A549 (cell line): ENCODE data around the gene RIOK2. TPM values are rescaled to one million over a fixed set of nuclear protein-coding genes. Genes with fewer than 3 reads are reported as not detected.

Source experiments
- ATAC-seq, 2 experiments: fragments of 200-7000 bp in 1 of 2; fragments of >200 bp in 1 of 2; cut with Nextera tagmentation in 1 of 2; cut with Tn5 transposase in 1 of 2; 3 replicates each; pipeline versions ENCODE4 v1.8.0 to v1.9.1; 2018 to 2020; ENCODE audit warnings: mild to moderate bottlenecking in 1 of 2, moderate library complexity in 1 of 2
- CTCF ChIA-PET: fragments of 300-600 bp; sonication (Branson Sonifier 250); formaldehyde crosslinking; extraction: SDS; loops from one replicate; lab custom pipeline; 2021; ENCODE audit warnings: antibody characterized with exemption, inconsistent platforms; lab: Yijun Ruan, JAX
- POLR2A ChIA-PET: fragments of 350-600 bp; formaldehyde crosslinking; extraction: SDS; loops from one replicate; lab custom pipeline; 2021; ENCODE audit warnings: antibody characterized with exemption, inconsistent platforms; lab: Yijun Ruan, JAX
- DNase-seq, 2 experiments: peaks; one replicate each; pipeline versions ENCODE4 v3.0.0 to v3.0.0-alpha.2; 2011 to 2016; ENCODE audit warnings: low read depth in 1 of 2, low spot score in 1 of 2
- FAIRE-seq: peaks from 2 replicates; lab custom pipeline; 2011; peaks lifted over from hg19 to GRCh38; lab: Jason Lieb, UNC
- H3K27ac ChIP-seq, 2 experiments: fragments of >200 bp; sonication (Bioruptor Twin); formaldehyde crosslinking; 3 replicates each; pipeline ENCODE4 v1.5.1; 2016 to 2017
- H3K4me1 ChIP-seq: fragments of >200 bp; sonication (Bioruptor Twin); formaldehyde crosslinking; 3 replicates; pipeline ENCODE4 v1.6.1; 2016
- H3K4me2 ChIP-seq: fragments of >200 bp; sonication (Bioruptor Twin); formaldehyde crosslinking; 3 replicates; pipeline ENCODE4 v1.6.1; 2016
- H3K4me3 ChIP-seq: fragments of >200 bp; sonication (Bioruptor Twin); formaldehyde crosslinking; 3 replicates; pipeline ENCODE4 v1.5.1; 2016
- H3K9me3 ChIP-seq: fragments of >200 bp; sonication (Bioruptor Twin); formaldehyde crosslinking; 3 replicates; pipeline ENCODE4 v1.6.1; 2016
- CBX8 ChIP-seq: fragments of 200-600 bp; sonication (generic); IDR thresholded peaks from 2 replicates; pipeline ENCODE4 v1.6.1; 2016
- EHF ChIP-seq: fragments of 250-450 bp; sonication (Bioruptor Pico); IDR thresholded peaks from 2 replicates; pipeline ENCODE4 v1.5.0; 2020; ENCODE audit warnings: mild to moderate bottlenecking
- EHMT2 ChIP-seq: fragments of 200-600 bp; sonication (generic); IDR thresholded peaks from 2 replicates; pipeline ENCODE4 v1.6.1; 2016; ENCODE audit warnings: antibody characterized with exemption, low read depth, mild to moderate bottlenecking, moderate library complexity
- EP300 ChIP-seq, 2 experiments: fragments of >200 bp; sonication (Bioruptor Twin); formaldehyde crosslinking; IDR thresholded peaks; 2 replicates in 1 of 2; 3 replicates in 1 of 2; pipeline ENCODE4 v1.6.1; 2016 to 2017
- ESRRA ChIP-seq: fragments of 150-350 bp; IDR thresholded peaks from 2 replicates; pipeline ENCODE4 v1.6.1; 2014; ENCODE audit warnings: mild to moderate bottlenecking, low read length, borderline replicate concordance
- GATA3 ChIP-seq: IDR thresholded peaks from 2 replicates; pipeline ENCODE4 v1.6.1; 2012; ENCODE audit warnings: borderline replicate concordance
- HEYL ChIP-seq: fragments of 250-450 bp; sonication (Bioruptor Pico); IDR thresholded peaks from 2 replicates; pipeline ENCODE4 v1.8.0; 2021; ENCODE audit warnings: mild to moderate bottlenecking, moderate library complexity
- KDM1A ChIP-seq: fragments of 200-600 bp; sonication (generic); IDR thresholded peaks from 2 replicates; pipeline ENCODE4 v1.6.1; 2016; ENCODE audit warnings: low read depth, mild to moderate bottlenecking
- MAFK ChIP-seq: fragments of 450-650 bp; IDR thresholded peaks from 2 replicates; pipeline ENCODE4 v1.6.1; 2014; ENCODE audit not compliant: partially characterized antibody
- MAZ ChIP-seq: fragments of 150-350 bp; IDR thresholded peaks from 2 replicates; pipeline ENCODE4 v1.6.1; 2014; ENCODE audit warnings: antibody characterized with exemption, low read depth, low read length, borderline replicate concordance
- NPAS2 ChIP-seq: fragments of 250-450 bp; sonication (Bioruptor Pico); IDR thresholded peaks from 2 replicates; pipeline ENCODE4 v1.8.0; 2022; ENCODE audit warnings: mild to moderate bottlenecking, moderate library complexity, borderline replicate concordance
- NR3C1 ChIP-seq: fragments of >200 bp; sonication (Bioruptor Twin); formaldehyde crosslinking; IDR thresholded peaks from 3 replicates; pipeline ENCODE4 v1.6.1; 2017
- RCOR1 ChIP-seq: fragments of 150-350 bp; IDR thresholded peaks from 2 replicates; pipeline ENCODE4 v1.6.1; 2014; ENCODE audit warnings: antibody characterized with exemption, low read length, low read depth
- RFX5 ChIP-seq: fragments of 450-650 bp; IDR thresholded peaks from 2 replicates; pipeline ENCODE4 v1.7.1; 2014; ENCODE audit warnings: antibody characterized with exemption, mild to moderate bottlenecking, moderate library complexity
- RNF2 ChIP-seq: fragments of 200-600 bp; sonication (generic); IDR thresholded peaks from 2 replicates; pipeline ENCODE4 v1.6.1; 2016; ENCODE audit warnings: low read depth, mild to moderate bottlenecking, antibody characterized with exemption, moderate library complexity, borderline replicate concordance
- TP53 ChIP-seq: fragments of 250-450 bp; sonication (Bioruptor Pico); IDR thresholded peaks from 2 replicates; pipeline ENCODE4 v1.5.0; 2021; ENCODE audit warnings: mild to moderate bottlenecking, moderate library complexity
- ZSCAN20 ChIP-seq: fragments of 250-450 bp; sonication (Bioruptor Pico); IDR thresholded peaks from 2 replicates; pipeline ENCODE4 v1.8.0; 2022; ENCODE audit warnings: mild to moderate bottlenecking, moderate library complexity
- WGBS: methylation state at CpG from one replicate; pipeline ENCODE4 v1.1.6; 2017; ENCODE audit errors: missing lambda C conversion rate; 5-methylcytosine and 5-hydroxymethylcytosine counted together
- polyA plus RNA-seq, 4 experiments: library from polyadenylated mRNA; depleted of rRNA in 3 of 4; stranded (reverse); fragments of >200 nt; fragmentation: RNase III in 1 of 4; extraction: RNeasy Plus Mini Kit Qiagen cat#74134 plus additional on column Dnase treatment in 1 of 4; gene quantifications; 2 replicates in 3 of 4; 3 replicates in 1 of 4; pipeline ENCODE4 v1.2.3, GENCODE V29; 2011 to 2017
- TF ChIP-seq, protein P1 (sequence below): fragments of >200 bp; sonication (Bioruptor Twin); formaldehyde crosslinking; IDR thresholded peaks from 3 replicates; pipeline ENCODE4 v1.6.1; 2016
- TF ChIP-seq, protein P2 (sequence below): fragments of 450-650 bp; IDR thresholded peaks from 2 replicates; pipeline ENCODE4 v1.6.1; 2014; ENCODE audit warnings: antibody characterized with exemption
- TF ChIP-seq, protein P3 (sequence below): fragments of 250-450 bp; sonication (Bioruptor Pico); IDR thresholded peaks from 2 replicates; pipeline ENCODE4 v1.5.0; 2021; ENCODE audit warnings: mild to moderate bottlenecking, moderate library complexity, borderline replicate concordance
- TF ChIP-seq, protein P4 (sequence below): IDR thresholded peaks from 2 replicates; pipeline ENCODE4 v1.6.1; 2012; ENCODE audit warnings: low read depth, borderline replicate concordance
- TF ChIP-seq, protein P5 (sequence below): IDR thresholded peaks from 2 replicates; pipeline ENCODE4 v1.6.1; 2012
- TF ChIP-seq, protein P6 (sequence below): fragments of >200 bp; sonication (Bioruptor Twin); formaldehyde crosslinking; IDR thresholded peaks from 3 replicates; pipeline ENCODE4 v1.5.1; 2016
- TF ChIP-seq, protein P7 (sequence below): IDR thresholded peaks from 2 replicates; pipeline ENCODE4 v1.6.1; 2012

RIOK2 gene
- polyA plus RNA-seq, 2 of the 4 experiments (the other 2 are of a cell fraction) = 14.7 to 32.0 TPM

DNA sequence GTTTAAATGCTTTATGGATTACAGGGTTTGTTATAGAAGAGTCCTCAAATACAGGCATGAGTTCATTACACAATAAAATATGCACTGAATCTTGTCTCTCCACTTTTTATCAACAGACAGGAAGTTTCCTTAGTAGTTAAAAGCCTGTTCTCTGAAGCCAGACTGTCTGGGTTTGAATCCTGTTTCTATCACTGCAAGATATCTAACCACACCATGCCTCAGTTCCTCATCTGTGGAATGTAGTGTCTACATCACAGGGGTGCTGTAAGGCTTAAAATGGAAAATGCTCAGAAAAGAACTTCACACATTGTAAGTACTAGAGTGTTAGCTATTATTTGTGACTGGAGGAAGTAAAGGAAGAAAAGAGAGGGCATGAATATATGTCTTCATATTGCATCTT is 49.9 kb downstream of the RIOK2 start:
- TF ChIP-seq ESRRA (no peak), HEYL (CRISPR knock-in tag) (no peak), RFX5 (no peak)
- CTCF ChIA-PET = interaction anchor here (1.3 kb wide), 1 partner anchor 16 kb away, joined by 4 read pairs; no protein-coding TSS in a partner anchor
- no peak for FAIRE-seq
- no peak for ATAC-seq
- no peaks in the 10 kb centered on the region for H3K4me1 ChIP-seq
- DNase-seq = no peak
- no peaks in the 10 kb centered on the region for H3K9me3 ChIP-seq
- POLR2A ChIA-PET = no interaction called here
- no peak overlapping the region for H3K4me2 ChIP-seq
- no peak overlapping the region for H3K4me3 ChIP-seq
- no peak overlapping the region for H3K27ac ChIP-seq

DNA sequence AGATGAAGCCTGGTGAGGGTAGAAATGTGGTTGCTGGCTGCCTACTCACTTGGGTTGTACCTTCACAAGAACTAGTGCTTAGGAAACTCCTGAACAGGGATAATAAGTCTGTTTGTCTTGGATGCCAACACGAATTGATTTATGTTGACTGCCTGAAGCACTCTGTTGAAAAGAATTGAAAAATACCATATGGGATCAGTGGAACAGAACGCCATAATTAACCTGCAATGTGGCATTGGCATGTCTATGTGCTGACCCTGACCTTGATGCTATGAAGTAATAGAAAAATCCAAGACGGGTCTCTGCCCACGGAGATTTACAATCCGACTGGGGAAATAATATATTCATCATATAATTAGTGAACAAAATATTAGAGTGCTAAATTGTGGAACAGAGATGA is 51.1 kb downstream of the RIOK2 start:
- Histone ChIP-seq H3K4me1 (no peaks in the 10 kb centered on the region), H3K4me2 (no peak overlapping the region), H3K27ac (no peak overlapping the region), H3K4me3 (no peak overlapping the region), H3K9me3 (no peaks in the 10 kb centered on the region)
- ChIA-PET POLR2A (no interaction called here), CTCF (interaction anchor here (1.9 kb wide), 1 partner anchor 134 kb away, joined by 4 read pairs; no protein-coding TSS in a partner anchor)
- DNase-seq (no peak), FAIRE-seq (no peak), ATAC-seq (no peak)
- no peak for TF ChIP-seq GATA3
- TF ChIP-seq NR3C1 = no peak
- TF ChIP-seq MAFK = no peak
- TF ChIP-seq, protein P1, sequence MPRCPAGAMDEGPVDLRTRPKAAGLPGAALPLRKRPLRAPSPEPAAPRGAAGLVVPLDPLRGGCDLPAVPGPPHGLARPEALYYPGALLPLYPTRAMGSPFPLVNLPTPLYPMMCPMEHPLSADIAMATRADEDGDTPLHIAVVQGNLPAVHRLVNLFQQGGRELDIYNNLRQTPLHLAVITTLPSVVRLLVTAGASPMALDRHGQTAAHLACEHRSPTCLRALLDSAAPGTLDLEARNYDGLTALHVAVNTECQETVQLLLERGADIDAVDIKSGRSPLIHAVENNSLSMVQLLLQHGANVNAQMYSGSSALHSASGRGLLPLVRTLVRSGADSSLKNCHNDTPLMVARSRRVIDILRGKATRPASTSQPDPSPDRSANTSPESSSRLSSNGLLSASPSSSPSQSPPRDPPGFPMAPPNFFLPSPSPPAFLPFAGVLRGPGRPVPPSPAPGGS = no peak
- no peak for TF ChIP-seq NPAS2 (CRISPR knock-in tag)
- TF ChIP-seq KDM1A = no peak
- no peak for TF ChIP-seq EP300 (IDR thresholded peaks at IDR 0.05)
- TF ChIP-seq, protein P2, sequence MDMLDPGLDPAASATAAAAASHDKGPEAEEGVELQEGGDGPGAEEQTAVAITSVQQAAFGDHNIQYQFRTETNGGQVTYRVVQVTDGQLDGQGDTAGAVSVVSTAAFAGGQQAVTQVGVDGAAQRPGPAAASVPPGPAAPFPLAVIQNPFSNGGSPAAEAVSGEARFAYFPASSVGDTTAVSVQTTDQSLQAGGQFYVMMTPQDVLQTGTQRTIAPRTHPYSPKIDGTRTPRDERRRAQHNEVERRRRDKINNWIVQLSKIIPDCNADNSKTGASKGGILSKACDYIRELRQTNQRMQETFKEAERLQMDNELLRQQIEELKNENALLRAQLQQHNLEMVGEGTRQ = no peak
- no peak for TF ChIP-seq EHMT2
- 45% methylated on average over 5 of the region's 5 CpGs for WGBS

DNA sequence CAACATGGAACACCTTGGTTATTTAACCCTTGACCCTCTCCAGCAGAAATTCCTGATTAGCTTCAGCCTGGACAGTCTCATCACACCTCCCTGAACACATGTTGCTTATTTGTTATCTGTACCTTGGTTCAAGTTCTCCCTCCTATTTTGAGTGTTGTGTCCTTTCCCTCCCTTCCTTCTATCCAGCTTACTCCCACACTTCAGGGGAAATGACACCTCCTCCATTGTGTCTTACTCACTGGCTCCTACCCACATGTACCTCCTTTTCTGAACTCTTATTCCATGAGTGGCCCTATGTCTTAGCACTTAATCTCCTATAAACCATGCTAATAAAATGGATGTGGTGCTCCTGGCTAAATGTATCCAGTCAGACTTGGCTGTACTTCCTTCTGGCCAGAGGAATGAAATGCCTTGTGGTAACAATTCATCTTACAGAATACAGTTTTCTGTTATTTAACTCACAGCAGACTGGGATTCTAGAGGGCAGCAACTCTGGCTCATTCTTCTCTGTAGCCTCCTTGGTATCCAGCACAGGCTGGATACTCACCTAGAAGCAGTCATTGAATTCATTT is 51.8 kb downstream of the RIOK2 start:
- CTCF ChIA-PET = interaction anchor here (1.9 kb wide), 1 partner anchor 134 kb away, joined by 4 read pairs; no protein-coding TSS in a partner anchor
- no peak for FAIRE-seq

More for the DNA sequence above, 51.8 kb downstream of the RIOK2 start:
- Histone ChIP-seq H3K27ac (no peak overlapping the region), H3K9me3 (no peaks in the 10 kb centered on the region), H3K4me2 (no peak overlapping the region), H3K4me3 (no peak overlapping the region), H3K4me1 (no peaks in the 10 kb centered on the region)
- no peak for ATAC-seq
- POLR2A ChIA-PET = no interaction called here
- no peak for DNase-seq
- TF ChIP-seq MAZ (no peak), CBX8 (no peak), RCOR1 (no peak), TP53 (CRISPR knock-in tag) (no peak), EHMT2 (no peak), MAFK (no peak), ZSCAN20 (CRISPR knock-in tag) (no peak), EHF (no peak), RNF2 (no peak)
- TF ChIP-seq, protein P3, sequence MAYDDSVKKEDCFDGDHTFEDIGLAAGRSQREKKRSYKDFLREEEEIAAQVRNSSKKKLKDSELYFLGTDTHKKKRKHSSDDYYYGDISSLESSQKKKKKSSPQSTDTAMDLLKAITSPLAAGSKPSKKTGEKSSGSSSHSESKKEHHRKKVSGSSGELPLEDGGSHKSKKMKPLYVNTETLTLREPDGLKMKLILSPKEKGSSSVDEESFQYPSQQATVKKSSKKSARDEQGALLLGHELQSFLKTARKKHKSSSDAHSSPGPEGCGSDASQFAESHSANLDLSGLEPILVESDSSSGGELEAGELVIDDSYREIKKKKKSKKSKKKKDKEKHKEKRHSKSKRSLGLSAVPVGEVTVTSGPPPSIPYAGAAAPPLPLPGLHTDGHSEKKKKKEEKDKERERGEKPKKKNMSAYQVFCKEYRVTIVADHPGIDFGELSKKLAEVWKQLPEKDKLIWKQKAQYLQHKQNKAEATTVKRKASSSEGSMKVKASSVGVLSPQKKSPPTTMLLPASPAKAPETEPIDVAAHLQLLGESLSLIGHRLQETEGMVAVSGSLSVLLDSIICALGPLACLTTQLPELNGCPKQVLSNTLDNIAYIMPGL (CRISPR knock-in tag) = no peak
- TF ChIP-seq, protein P4, sequence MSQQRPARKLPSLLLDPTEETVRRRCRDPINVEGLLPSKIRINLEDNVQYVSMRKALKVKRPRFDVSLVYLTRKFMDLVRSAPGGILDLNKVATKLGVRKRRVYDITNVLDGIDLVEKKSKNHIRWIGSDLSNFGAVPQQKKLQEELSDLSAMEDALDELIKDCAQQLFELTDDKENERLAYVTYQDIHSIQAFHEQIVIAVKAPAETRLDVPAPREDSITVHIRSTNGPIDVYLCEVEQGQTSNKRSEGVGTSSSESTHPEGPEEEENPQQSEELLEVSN = no peak
- TF ChIP-seq, protein P5, sequence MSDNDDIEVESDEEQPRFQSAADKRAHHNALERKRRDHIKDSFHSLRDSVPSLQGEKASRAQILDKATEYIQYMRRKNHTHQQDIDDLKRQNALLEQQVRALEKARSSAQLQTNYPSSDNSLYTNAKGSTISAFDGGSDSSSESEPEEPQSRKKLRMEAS = no peak
- TF ChIP-seq, protein P6, sequence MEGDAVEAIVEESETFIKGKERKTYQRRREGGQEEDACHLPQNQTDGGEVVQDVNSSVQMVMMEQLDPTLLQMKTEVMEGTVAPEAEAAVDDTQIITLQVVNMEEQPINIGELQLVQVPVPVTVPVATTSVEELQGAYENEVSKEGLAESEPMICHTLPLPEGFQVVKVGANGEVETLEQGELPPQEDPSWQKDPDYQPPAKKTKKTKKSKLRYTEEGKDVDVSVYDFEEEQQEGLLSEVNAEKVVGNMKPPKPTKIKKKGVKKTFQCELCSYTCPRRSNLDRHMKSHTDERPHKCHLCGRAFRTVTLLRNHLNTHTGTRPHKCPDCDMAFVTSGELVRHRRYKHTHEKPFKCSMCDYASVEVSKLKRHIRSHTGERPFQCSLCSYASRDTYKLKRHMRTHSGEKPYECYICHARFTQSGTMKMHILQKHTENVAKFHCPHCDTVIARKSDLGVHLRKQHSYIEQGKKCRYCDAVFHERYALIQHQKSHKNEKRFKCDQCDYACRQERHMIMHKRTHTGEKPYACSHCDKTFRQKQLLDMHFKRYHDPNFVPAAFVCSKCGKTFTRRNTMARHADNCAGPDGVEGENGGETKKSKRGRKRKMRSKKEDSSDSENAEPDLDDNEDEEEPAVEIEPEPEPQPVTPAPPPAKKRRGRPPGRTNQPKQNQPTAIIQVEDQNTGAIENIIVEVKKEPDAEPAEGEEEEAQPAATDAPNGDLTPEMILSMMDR = no peak
- TF ChIP-seq, protein P1 = no peak
- TF ChIP-seq, protein P7, sequence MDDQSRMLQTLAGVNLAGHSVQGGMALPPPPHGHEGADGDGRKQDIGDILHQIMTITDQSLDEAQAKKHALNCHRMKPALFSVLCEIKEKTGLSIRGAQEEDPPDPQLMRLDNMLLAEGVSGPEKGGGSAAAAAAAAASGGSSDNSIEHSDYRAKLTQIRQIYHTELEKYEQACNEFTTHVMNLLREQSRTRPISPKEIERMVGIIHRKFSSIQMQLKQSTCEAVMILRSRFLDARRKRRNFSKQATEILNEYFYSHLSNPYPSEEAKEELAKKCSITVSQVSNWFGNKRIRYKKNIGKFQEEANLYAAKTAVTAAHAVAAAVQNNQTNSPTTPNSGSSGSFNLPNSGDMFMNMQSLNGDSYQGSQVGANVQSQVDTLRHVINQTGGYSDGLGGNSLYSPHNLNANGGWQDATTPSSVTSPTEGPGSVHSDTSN = no peak
